Activated CD8-positive, alpha-beta T cell treated with anti-CD3 and anti-CD28 coated beads for 36 hours (primary cell): ENCODE results near the gene FAM151A. TPM values are rescaled to one million over a fixed set of nuclear protein-coding genes. Genes with fewer than 3 reads are reported as not detected.

Experiments used
- ATAC-seq: fragments of 200-7000 bp; cut with Tn5 transposase; one replicate; pipeline ENCODE4 v1.10.0; 2021; ENCODE audit warnings: mild to moderate bottlenecking, moderate library complexity
- CTCF ChIA-PET: fragments of 350-600 bp; sonication (Branson Sonifier 250); formaldehyde crosslinking; loops from one replicate; lab custom pipeline; 2021; ENCODE audit warnings: antibody characterized with exemption; lab: Charles Lee
- POLR2A ChIA-PET: fragments of 350-600 bp; sonication (Branson Sonifier 250); formaldehyde crosslinking; loops from one replicate; lab custom pipeline; 2021; ENCODE audit warnings: antibody characterized with exemption; lab: Charles Lee
- DNase-seq: peaks from one replicate; pipeline ENCODE4 v3.0.0-alpha.2; 2020
- H3K27ac Mint-ChIP-seq: one replicate; pipeline ENCODE4 v1.8.0; 2021; ENCODE audit warnings: mild to moderate bottlenecking, mixed read lengths
- H3K27me3 Mint-ChIP-seq: one replicate; pipeline ENCODE4 v1.8.0; 2021; ENCODE audit warnings: mixed read lengths
- H3K36me3 Mint-ChIP-seq: one replicate; pipeline ENCODE4 v1.8.0; 2021; ENCODE audit warnings: low read depth, mixed read lengths
- H3K4me1 Mint-ChIP-seq: one replicate; pipeline ENCODE4 v1.8.0; 2021; ENCODE audit warnings: low read depth, mixed read lengths
- H3K4me3 Mint-ChIP-seq: one replicate; pipeline ENCODE4 v1.8.0; 2021; ENCODE audit warnings: mild to moderate bottlenecking, moderate library complexity, mixed read lengths
- H3K9me3 Mint-ChIP-seq: one replicate; pipeline ENCODE4 v1.8.0; 2021; ENCODE audit warnings: mixed read lengths
- intact Hi-C: fragments of 100-400 bp; cut with micrococcal nuclease; formaldehyde crosslinking; loops from one replicate; pipeline ENCODE4 v1.10.0; 2022
- total RNA-seq, 2 experiments: library from RNA; stranded (reverse); gene quantifications; one replicate each; pipeline ENCODE4 v1.2.3, GENCODE V29; 2021
- TF ChIP-seq, protein P1 (sequence below): fragments of 200-600 bp; IDR thresholded peaks from one replicate; pipeline ENCODE4 v1.8.0; 2022; ENCODE audit warnings: antibody characterized with exemption, mild to moderate bottlenecking

The FAM151A gene
- total RNA-seq, 2 experiments from 2014 or later = not detected

DNA sequence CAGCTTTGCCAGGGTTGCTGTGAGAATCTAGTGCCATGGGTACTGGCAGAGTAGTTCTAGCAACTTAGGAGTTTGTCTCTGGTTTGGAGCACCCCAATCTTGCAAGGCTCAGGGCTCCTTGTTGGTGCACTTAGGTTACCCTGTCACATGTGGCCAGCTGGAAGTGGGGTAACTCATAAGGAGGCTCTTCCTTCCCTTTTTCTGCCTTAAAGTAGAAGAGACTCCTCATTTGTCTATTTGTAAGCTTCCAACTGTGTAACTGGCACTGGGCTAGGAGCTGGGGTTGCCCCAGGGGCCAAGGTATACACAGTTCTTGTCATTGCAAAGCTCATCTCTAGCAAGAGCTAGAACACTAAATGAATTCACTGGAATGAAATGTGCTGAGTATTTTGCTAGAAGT, 28.8 kb upstream of the FAM151A start:
- no peak for ATAC-seq
- Mint-ChIP-seq H3K9me3 (no peaks in the 10 kb centered on the region), H3K4me3 (no peak overlapping the region), H3K27ac (no peak overlapping the region), H3K4me1 (no peaks in the 10 kb centered on the region), H3K36me3 (no peaks in the 10 kb centered on the region), H3K27me3 (peaks cover 1% of the 10 kb centered on the region)
- POLR2A ChIA-PET = no interaction called here
- CTCF ChIA-PET = no interaction called here
- intact Hi-C loops = no loop called here
- TF ChIP-seq, protein P1, sequence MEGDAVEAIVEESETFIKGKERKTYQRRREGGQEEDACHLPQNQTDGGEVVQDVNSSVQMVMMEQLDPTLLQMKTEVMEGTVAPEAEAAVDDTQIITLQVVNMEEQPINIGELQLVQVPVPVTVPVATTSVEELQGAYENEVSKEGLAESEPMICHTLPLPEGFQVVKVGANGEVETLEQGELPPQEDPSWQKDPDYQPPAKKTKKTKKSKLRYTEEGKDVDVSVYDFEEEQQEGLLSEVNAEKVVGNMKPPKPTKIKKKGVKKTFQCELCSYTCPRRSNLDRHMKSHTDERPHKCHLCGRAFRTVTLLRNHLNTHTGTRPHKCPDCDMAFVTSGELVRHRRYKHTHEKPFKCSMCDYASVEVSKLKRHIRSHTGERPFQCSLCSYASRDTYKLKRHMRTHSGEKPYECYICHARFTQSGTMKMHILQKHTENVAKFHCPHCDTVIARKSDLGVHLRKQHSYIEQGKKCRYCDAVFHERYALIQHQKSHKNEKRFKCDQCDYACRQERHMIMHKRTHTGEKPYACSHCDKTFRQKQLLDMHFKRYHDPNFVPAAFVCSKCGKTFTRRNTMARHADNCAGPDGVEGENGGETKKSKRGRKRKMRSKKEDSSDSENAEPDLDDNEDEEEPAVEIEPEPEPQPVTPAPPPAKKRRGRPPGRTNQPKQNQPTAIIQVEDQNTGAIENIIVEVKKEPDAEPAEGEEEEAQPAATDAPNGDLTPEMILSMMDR = no peak
- no peak for DNase-seq

DNA sequence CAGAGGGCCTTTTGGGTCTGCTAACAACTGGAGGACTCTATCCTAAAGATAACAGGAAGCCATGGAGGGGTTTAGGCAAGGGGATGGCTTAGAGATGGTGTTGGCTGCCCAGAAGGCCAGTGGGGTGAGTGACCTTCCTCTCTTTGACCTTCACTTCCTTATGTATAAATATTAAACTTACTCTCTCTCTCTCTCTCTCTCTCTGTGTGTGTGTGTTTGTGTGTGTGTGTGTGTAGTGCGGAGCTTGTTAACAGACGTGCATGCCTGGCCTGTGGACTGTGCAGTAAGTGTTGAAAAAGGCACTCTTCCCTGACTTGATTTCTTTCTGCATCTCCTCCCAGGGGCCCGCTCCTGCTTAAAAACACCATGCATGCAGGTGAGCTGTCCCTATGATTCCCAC, 28.3 kb upstream of the FAM151A start:
- Mint-ChIP-seq H3K36me3 (no peaks in the 10 kb centered on the region), H3K27me3 (peaks cover 1% of the 10 kb centered on the region), H3K4me1 (no peaks in the 10 kb centered on the region), H3K27ac (no peak overlapping the region), H3K9me3 (no peaks in the 10 kb centered on the region), H3K4me3 (no peak overlapping the region)
- CTCF ChIA-PET = no interaction called here
- POLR2A ChIA-PET = no interaction called here
- intact Hi-C loops = no loop called here
- TF ChIP-seq, protein P1 = no peak
- no peak for ATAC-seq
- DNase-seq = no peak

DNA sequence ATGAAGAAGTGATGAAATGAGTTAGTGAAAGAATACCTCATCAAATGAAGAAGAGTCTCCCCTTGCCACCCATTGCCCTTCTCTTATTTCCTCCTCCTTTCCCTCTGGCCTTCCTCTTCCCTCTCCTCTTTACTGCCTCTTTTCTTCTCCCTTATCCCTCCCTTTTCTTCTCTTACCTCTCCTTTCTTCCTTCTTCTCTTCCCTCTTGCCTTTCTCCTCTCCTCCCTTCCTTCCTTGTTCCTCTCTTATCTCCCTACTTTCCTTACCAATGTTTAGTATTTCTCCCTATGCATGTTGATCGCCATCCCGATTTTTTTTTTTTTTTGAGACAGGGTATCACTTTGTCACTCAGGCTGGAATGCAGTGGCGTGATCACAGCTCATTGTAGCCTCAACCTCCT, 27.1 kb upstream of the FAM151A start:
- Mint-ChIP-seq H3K36me3 (no peaks in the 10 kb centered on the region), H3K9me3 (no peaks in the 10 kb centered on the region), H3K4me1 (no peaks in the 10 kb centered on the region), H3K27me3 (peaks cover 1% of the 10 kb centered on the region), H3K4me3 (no peak overlapping the region), H3K27ac (no peak overlapping the region)
- ATAC-seq = no peak
- DNase-seq = no peak
- ChIA-PET CTCF (interaction anchor here (1.4 kb wide), 1 partner anchor 22 kb away, joined by 4 read pairs; no protein-coding TSS in a partner anchor), POLR2A (no interaction called here)
- intact Hi-C loops = no loop called here
- TF ChIP-seq, protein P1 = no peak

DNA sequence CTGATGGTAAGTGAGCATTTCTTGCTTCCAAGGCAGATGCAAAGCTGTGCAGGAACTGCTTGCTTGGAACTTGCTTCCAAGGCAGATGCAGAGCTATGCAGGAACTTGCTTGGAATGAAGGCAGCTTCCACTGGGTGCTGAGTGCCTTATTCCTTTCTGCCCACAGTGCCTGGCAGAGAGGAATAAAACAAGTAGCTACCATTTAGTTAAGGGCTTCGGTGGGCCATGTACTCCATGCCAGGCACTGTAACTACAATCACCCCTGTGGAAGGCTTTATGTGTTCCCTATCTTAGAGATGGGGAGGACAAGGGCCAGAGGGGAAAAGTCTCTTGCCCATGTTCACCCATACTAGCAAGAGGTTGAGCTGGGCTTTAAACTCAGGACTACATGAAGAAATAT, 26.6 kb upstream of the FAM151A start:
- CTCF ChIA-PET = interaction anchor here (1.4 kb wide), 1 partner anchor 22 kb away, joined by 4 read pairs; no protein-coding TSS in a partner anchor
- Mint-ChIP-seq H3K36me3 (no peaks in the 10 kb centered on the region), H3K4me1 (no peaks in the 10 kb centered on the region), H3K9me3 (no peaks in the 10 kb centered on the region), H3K4me3 (no peak overlapping the region), H3K27ac (no peak overlapping the region), H3K27me3 (peaks cover 1% of the 10 kb centered on the region)
- POLR2A ChIA-PET = no interaction called here
- DNase-seq (no peak), ATAC-seq (no peak)
- intact Hi-C loops = no loop called here
- TF ChIP-seq, protein P1 = no peak

DNA sequence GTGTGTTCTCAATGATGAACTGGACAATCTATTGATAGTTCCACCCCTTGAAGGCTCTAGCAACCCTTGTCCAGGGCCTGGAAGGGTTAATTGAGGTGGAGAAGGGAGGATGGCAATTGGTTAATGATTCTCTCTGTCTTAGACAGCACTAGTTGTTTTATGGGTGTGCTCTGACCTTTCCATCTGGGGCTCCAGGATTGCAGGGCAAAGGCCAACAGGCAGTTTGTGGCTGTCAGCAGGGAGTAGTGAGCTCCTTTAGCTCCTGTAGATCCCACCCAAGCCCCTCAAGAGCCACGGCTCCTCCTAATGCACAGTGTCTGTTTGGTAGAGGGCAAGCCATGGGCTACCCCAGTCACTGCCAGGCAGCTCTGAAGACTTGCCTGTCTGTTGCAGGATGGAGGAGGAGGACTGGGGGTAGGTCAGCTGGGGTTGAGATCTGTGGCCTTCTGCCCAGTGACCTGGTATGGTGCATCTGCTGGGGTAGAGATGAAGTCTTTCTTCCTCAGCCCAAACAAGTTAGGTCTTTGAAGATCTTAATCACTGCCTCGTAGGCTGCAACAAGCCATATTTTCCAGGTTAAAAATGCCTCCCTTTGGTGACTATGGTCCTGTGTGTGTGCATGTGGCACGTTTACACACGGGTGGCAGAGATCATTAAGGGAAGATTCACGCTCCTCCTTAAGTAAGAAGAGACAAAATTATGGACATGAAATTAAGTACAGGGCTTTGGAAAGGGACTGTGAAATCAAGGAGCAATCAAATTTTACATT, 26.0 kb upstream of the FAM151A start:
- ChIA-PET CTCF (interaction anchor here (1.4 kb wide), 1 partner anchor 23 kb away, joined by 4 read pairs; no protein-coding TSS in a partner anchor), POLR2A (no interaction called here)
- TF ChIP-seq, protein P1 = no peak
- no peak for ATAC-seq
- no peak for DNase-seq
- Mint-ChIP-seq H3K4me1 (no peaks in the 10 kb centered on the region), H3K27ac (no peak overlapping the region), H3K9me3 (no peaks in the 10 kb centered on the region), H3K36me3 (no peaks in the 10 kb centered on the region), H3K27me3 (peaks cover 1% of the 10 kb centered on the region), H3K4me3 (no peak overlapping the region)
- intact Hi-C loops = no loop called here
